SIG-M5 (cell line): ENCODE results near the gene ECHDC1.

Experiments
- DNase-seq: peaks from one replicate; lab custom pipeline; 2025; lab: John Stamatoyannopoulos, UW

Gene ECHDC1

DNA sequence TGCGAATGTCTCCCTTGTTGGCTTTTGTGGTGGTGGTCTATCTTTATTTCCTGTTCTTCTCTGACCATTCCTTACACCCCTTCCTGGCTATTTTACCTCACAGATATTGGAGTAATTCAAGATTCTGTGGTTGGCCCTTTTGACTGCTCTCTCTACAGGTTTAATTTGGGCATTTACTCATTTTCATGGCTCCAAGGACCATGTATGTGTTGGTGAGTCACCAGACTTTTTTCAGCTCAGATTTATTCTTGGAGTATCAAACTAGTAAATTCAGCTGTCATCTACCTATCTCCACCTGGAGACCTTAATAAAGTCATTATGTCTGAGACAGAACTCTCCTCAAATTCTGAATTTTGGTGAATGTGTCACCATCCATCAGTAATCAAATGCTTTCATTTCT is 61.2 kb downstream of the ECHDC1 start:
- DNase-seq = no peak

DNA sequence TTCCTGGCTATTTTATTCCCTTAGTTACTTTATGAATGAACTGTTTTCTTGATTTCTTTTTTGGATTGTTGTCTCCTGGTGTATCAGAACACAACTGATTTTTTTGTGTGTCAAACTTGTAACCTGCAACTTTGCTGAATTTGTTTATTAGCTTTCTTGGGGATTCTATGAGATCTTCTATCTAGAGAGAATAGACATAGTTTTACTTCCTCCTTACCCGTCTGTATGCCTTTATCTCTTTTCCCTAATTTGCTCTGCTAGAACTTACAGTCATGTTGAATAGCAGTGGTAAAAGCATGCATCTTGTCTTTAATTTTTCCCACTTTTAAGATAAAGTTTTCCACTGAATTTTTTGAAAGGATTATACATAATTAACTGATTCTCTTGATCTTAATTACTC is 63.6 kb downstream of the ECHDC1 start:
- no peak for DNase-seq

GRCh38 chr6:127277878-127278843 is 65.2 kb downstream of the ECHDC1 start:
- no peak for DNase-seq

DNA sequence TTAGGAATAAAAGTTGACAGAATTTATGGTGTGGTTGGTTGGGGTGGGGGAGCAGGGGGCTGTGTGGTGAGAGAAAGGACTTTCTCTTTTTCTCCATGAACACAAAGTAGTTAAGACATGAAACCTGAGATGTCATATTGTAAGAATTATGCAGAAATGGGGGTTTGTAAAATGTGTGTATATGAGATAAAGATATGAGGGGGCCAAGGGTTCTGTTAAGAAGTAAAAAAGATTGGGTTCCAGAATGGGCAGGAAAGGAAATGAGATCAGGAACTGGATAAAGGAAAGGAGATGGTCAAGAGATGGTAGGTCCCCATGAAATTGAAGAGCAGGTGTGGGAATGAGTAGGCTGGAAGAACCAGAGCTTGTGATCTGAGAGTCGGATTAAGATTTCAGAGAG is 67.1 kb downstream of the ECHDC1 start:
- DNase-seq = no peak

DNA sequence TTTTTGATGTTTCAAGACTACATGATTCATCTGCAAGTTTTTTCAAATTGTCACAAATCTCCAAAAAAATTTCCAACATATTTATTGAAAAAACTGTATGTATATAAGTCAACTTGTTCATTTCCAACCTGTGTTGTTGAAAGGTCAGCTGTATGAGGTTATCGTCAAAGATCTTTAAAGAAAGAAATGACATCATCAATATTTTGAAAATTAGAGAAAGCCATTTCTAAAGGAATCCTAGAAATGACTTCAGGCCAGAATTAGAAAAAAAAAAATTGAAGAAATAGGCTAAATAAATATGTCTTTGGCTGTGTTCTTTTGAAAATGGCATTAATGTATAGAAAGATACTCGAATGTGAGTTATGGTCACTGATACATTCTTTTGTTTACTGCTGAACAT is 69.9 kb downstream of the ECHDC1 start:
- DNase-seq = no peak

GRCh38 chr6:127272576-127272975 is 70.8 kb downstream of the ECHDC1 start:
- DNase-seq = no peak

- no peak for DNase-seq
Observed at GRCh38 chr6:127267646-127268625, 75.5 kb downstream of the ECHDC1 start.

DNA sequence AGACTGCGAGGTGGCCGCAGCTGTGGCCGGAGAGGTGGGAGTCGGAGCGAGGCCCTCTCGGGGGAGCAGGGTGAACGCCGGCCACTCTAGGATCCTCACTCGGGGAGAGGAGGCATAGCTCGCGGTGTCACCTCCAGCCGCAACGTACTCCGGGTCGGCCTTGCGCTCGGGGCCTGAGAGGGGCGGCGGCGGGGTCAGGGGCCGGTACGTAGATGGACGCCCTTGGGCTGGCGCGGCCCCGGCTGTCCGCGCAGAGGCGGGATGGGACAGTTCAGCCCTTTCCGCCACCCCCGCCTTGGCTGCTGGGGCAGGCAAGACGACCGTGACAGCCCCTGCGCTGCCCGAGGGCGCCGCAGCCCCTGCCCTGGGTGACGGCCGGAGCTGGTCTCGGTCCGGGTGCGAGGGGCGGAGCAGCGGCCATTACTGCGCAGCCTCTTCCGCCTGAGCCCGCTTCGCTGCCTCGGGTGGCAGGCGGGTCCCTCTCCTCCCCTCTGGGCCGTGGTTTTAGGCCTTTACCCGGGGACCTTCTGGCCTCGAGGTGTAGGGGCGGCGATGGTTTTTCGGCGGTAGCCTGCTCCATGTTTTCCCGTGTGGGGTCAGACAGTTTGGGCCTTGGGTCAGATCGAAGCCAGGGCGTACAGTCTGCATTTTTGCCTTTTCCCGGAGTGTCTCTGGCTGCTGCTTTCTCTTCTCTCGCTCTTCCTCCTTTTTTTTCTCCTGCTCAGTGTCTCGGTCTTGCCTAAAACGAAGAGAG is 76.3 kb downstream of the ECHDC1 start:
- DNase-seq = no peak

DNA sequence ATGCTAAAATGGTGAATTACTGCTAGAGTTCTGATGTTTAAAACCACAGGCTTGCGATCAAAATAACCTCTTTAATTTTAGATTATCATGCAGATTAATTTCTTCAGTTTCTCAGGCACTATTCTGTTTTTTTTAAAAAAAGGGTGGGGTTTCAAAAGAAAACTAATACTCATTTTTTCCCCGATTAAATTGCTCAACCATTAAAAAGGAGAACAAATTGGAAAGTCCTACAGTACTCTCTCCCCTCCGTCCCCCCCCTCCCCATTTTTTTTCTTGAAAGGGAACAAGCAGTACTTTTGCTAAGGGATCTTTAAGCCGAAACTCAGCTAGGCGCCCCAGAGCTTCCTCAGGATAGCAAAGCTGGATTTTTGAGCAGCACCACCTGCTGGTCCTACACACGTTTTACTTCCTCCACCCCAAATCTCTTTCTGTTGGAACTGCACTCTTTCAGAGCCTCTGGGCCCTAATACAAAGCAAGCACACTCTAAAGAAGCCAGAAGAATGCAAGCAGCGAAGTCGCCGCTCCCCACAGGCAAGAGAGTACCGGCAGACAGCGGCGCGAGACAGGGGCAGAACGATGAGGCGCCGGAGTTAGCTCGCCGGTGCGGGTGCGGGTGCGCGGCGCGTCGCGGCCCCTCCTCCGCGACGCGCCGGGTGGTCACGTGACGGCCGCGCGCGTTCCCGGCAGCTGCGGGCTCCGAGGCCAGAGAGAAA is 77.1 kb downstream of the ECHDC1 start, which contains the start of gene RNF146:
TSS of gene RNF146 (plus strand) at position 687 of the 714 bp plus-strand sequence. CDS start 13,475 bp downstream, outside the sequence.
- no peak for DNase-seq

- DNase-seq = no peak
Observed at GRCh38 chr6:127263481-127263880, 79.9 kb downstream of the ECHDC1 start.

- DNase-seq = no peak
Observed at GRCh38 chr6:127262896-127263295, 80.5 kb downstream of the ECHDC1 start.

- DNase-seq = no peak
Observed at GRCh38 chr6:127255286-127255685, 88.1 kb downstream of the ECHDC1 start.

DNA sequence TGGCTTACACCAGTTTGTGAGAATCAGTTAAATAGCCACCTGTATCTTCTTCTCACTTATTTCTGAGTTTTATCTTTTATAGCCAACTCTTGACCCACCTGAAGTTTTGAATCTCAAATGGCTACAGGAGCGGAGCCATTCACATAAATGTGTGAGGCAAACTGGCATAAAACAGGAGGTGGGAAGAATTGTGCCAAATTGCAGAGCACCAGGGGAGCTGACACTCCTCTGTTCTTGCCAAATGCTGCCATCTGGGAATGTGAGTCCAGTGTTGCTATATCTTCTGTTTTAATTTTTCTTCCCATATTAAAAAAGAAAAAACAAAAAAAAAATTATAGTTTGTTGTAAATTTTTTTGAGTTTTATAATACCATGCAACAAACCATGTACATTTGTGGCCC is 93.8 kb downstream of the ECHDC1 start:
- DNase-seq = no peak

DNA sequence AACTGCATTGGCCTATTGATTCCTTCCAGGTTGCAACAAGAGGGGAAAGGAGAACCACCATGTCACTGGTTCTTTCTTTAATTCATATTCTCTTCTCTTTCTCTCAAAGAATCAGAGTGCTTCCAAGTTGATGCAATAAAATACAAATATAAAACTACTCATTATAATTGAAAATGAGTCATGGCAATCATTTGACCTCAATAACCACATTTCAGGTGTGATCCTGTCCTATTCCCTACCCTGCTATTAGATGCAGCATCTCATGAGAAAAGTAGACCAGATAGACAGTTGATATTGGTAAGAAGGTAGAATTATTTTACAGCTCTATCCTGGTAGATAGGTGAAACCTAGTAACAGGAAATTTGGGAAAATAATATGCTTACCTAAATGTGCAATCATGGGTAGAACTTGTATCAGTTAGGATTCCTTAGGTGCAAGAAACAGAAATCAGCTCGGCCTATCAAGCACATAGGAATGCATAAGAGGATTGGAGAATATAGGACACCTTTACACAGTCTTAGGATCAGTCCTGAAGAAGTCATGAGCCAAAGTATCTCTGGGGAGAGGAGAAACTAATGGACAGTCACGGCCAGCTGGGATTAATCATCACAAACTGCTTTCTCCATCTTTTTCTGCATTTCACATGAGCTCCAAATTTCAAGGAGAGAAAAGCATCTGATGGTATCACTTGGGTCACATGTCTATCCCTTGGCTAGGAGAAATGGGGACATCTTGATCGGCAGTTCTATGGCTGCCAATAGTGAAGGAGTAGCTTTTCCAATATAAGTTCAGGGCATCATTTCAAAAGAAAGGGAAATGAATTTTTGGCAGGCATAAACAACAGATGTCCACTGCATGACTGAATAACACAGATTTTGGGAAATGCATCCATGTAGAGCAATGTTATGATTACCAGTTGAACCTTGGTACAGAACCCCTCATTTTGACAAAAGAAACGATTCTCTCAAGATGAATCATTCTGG is 96.0 kb downstream of the ECHDC1 start:
- DNase-seq = no peak

GRCh38 chr6:127243501-127243900 is 99.9 kb downstream of the ECHDC1 start:
- no peak for DNase-seq
